Sigmoid colon (tissue), 7 donors: ENCODE data around the gene ARSG. TPM values are rescaled to one million over a fixed set of nuclear protein-coding genes. Genes with fewer than 3 reads are reported as not detected.

ENCODE experiments used
- DNase-seq: peaks from one replicate; pipeline ENCODE4 v3.0.0-alpha.2; 2019
- H3K27ac ChIP-seq, 4 donors: fragments of 200-600 bp; sonication (generic); one replicate each; pipeline ENCODE4 v1.5.1; 2016 to 2019; ENCODE audit warnings: mild to moderate bottlenecking in 1 of 4
- H3K27me3 ChIP-seq, 3 donors: fragments of 200-600 bp; sonication (generic); one replicate each; pipeline ENCODE4 v1.5.1; 2019; ENCODE audit warnings: mild to moderate bottlenecking in 1 of 3
- H3K36me3 ChIP-seq, 4 donors: fragments of 200-600 bp; sonication (generic); one replicate each; pipeline ENCODE4 v1.5.1; 2016 to 2019
- H3K4me1 ChIP-seq, 4 donors: fragments of 200-600 bp; sonication (generic); one replicate each; pipeline ENCODE4 v1.5.1; 2017 to 2019
- H3K4me3 ChIP-seq, 4 donors: fragments of 200-600 bp; sonication (generic); one replicate each; pipeline ENCODE4 v1.5.1; 2017 to 2019; ENCODE audit warnings: mild to moderate bottlenecking in 2 of 4, moderate library complexity in 1 of 4
- H3K9me3 ChIP-seq, 4 donors: fragments of 200-600 bp in 3 of 4; sonication (generic) in 3 of 4; one replicate each; pipeline versions ENCODE4 v1.5.1 to v1.6.1; 2013 to 2019
- EP300 ChIP-seq, 4 donors: sonication (generic); formaldehyde crosslinking; IDR thresholded peaks; one replicate each; pipeline ENCODE4 v1.6.1; 2017; ENCODE audit warnings: antibody characterized with exemption in 4 of 4
- POLR2A ChIP-seq, 2 donors: fragments of 450-650 bp; IDR thresholded peaks; one replicate each; pipeline ENCODE4 v1.6.1; 2016; ENCODE audit warnings: antibody characterized with exemption in 2 of 2, mild to moderate bottlenecking in 2 of 2, moderate library complexity in 2 of 2
- POLR2AphosphoS5 ChIP-seq, 4 donors: sonication (generic); formaldehyde crosslinking; IDR thresholded peaks; one replicate each; pipeline ENCODE4 v1.6.1; 2017; ENCODE audit warnings: antibody characterized with exemption in 4 of 4
- WGBS, 2 donors: extraction: QIAGEN DNeasy Blood & Tissue Kit; methylation state at CpG; one replicate each; pipeline ENCODE4 v1.1.7; 2013; 5-methylcytosine and 5-hydroxymethylcytosine counted together
- intact Hi-C: fragments of 100-400 bp; cut with DNase I; formaldehyde crosslinking; loops from one replicate; pipeline ENCODE4 v1.15.1; 2023
- polyA plus RNA-seq, 3 donors: library from polyadenylated mRNA; stranded (reverse); fragments of 200-250 nt; gene quantifications; one replicate each; pipeline ENCODE4 v1.2.3, GENCODE V29; 2013
- total RNA-seq, 4 donors: library from RNA; depleted of rRNA; stranded (reverse); fragments of >200 nt; gene quantifications; one replicate each; pipeline ENCODE4 v1.1.0, GENCODE V29; 2016
- TF ChIP-seq, protein P1 (sequence below), 4 experiments: fragments of 450-650 bp in 3 of 4; fragments of 200-600 bp in 1 of 4; IDR thresholded peaks; one replicate each; pipeline ENCODE4 v1.5.1; 2016 to 2019; ENCODE audit warnings: antibody characterized with exemption in 4 of 4, mild to moderate bottlenecking in 3 of 4, moderate library complexity in 2 of 4
- donor health status: healthy with polysubstance abuse.
- donor health status: Bipolar disorder and iron deficiency.
- donor health status: healthy.

The ARSG gene
- total and polyA plus RNA-seq, 7 donors: under 0.01 to 3.0 (median 1.8) TPM

DNA sequence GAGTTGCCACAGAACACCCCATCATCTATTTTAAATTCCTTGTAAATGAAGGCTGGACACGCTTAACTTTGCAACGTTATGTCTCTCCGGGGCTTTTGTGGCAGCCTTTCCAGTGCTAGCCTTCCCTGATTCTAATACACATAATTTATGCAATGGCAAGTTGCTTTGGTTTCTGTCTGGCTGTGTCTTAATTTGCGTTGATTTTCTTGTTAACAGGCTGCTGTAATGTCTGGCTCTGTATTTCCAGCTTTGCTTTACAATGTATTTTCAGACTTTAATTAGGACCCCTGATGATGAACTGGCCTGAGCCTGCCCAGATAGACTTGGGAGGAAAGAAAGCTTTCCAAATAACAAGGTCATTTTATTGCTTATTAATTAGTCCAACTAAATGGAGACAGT, 30.3 kb downstream of the ARSG start:
- H3K27ac ChIP-seq: no peak overlapping the region
- no peak overlapping the region for H3K4me3 ChIP-seq
- no peaks in the 10 kb centered on the region for H3K36me3 ChIP-seq
- H3K27me3 ChIP-seq: no peaks in the 10 kb centered on the region
- intact Hi-C loops: no loop called here
- WGBS, 2 donors: 78 to 84% methylated on average over 4 of the region's 4 CpGs
- no peak for TF ChIP-seq POLR2AphosphoS5 (IDR thresholded peaks at IDR 0.05)
- TF ChIP-seq POLR2A (IDR thresholded peaks at IDR 0.05): no peak
- TF ChIP-seq, protein P1, sequence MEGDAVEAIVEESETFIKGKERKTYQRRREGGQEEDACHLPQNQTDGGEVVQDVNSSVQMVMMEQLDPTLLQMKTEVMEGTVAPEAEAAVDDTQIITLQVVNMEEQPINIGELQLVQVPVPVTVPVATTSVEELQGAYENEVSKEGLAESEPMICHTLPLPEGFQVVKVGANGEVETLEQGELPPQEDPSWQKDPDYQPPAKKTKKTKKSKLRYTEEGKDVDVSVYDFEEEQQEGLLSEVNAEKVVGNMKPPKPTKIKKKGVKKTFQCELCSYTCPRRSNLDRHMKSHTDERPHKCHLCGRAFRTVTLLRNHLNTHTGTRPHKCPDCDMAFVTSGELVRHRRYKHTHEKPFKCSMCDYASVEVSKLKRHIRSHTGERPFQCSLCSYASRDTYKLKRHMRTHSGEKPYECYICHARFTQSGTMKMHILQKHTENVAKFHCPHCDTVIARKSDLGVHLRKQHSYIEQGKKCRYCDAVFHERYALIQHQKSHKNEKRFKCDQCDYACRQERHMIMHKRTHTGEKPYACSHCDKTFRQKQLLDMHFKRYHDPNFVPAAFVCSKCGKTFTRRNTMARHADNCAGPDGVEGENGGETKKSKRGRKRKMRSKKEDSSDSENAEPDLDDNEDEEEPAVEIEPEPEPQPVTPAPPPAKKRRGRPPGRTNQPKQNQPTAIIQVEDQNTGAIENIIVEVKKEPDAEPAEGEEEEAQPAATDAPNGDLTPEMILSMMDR (IDR thresholded peaks at IDR 0.05): no peak
- TF ChIP-seq EP300 (IDR thresholded peaks at IDR 0.05): no peak
- no peaks in the 10 kb centered on the region for H3K9me3 ChIP-seq
- no peak for DNase-seq
- H3K4me1 ChIP-seq: no peaks in the 10 kb centered on the region

DNA sequence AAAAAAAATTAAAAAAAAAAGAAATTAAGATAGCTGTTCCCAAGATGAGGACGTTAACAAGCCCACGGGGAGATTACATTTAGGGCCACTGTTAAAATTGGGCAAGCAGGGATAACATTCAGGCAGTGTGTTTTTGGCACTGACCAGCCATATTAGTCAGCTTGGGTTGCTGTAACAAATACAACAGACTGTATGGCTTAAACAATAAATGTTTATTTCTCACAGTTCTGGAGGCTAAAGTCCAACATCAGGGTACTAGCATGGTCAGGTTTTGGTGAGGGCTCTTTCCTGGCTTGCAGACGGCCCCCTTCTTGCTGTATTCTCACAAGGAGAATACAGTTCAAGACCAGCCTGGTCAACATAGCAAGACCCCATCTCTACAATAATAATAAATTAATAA, 31.3 kb downstream of the ARSG start:
- Histone ChIP-seq H3K27ac (no peak overlapping the region), H3K4me3 (no peak overlapping the region), H3K27me3 (no peaks in the 10 kb centered on the region), H3K36me3 (no peaks in the 10 kb centered on the region), H3K4me1 (no peaks in the 10 kb centered on the region), H3K9me3 (no peaks in the 10 kb centered on the region)
- intact Hi-C loops: no loop called here
- no peak for DNase-seq
- WGBS, 2 donors: 72 to 93% methylated on average over 3 of the region's 3 CpGs
- TF ChIP-seq POLR2A (IDR thresholded peaks at IDR 0.05) (no peak), POLR2AphosphoS5 (IDR thresholded peaks at IDR 0.05) (no peak), EP300 (IDR thresholded peaks at IDR 0.05) (no peak)
- TF ChIP-seq, protein P1 (IDR thresholded peaks at IDR 0.05): no peak

DNA sequence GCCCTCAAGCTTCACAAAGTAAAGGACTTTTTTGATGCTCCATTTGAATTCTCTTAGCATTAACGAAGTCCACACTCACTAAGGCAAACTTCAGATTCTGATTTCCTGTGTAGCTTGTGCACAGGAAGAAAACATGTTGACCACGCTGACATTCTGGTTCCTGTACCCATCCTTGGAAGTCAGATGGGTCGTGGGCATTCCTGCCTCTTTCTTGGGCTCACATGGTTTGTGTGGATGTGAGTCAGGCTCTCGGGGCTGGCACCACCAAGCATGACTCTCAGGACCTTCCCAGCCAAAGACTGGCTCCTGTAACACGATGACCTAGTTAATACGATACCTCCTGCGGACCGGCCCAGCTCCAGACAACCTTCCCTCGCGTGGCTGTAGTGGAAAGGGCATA, 32.8 kb downstream of the ARSG start:
- H3K4me1 ChIP-seq: no peaks in the 10 kb centered on the region
- no peak overlapping the region for H3K4me3 ChIP-seq
- H3K9me3 ChIP-seq: no peaks in the 10 kb centered on the region
- H3K27me3 ChIP-seq: no peaks in the 10 kb centered on the region
- WGBS, 2 donors: 85 to 89% methylated on average over 10 of the region's 10 CpGs
- DNase-seq: no peak
- no peak for TF ChIP-seq EP300 (IDR thresholded peaks at IDR 0.05)
- TF ChIP-seq POLR2A (IDR thresholded peaks at IDR 0.05): no peak
- TF ChIP-seq POLR2AphosphoS5 (IDR thresholded peaks at IDR 0.05): no peak
- TF ChIP-seq, protein P1 (IDR thresholded peaks at IDR 0.05): no peak
- H3K36me3 ChIP-seq: no peaks in the 10 kb centered on the region
- intact Hi-C loops: no loop called here
- no peak overlapping the region for H3K27ac ChIP-seq

DNA sequence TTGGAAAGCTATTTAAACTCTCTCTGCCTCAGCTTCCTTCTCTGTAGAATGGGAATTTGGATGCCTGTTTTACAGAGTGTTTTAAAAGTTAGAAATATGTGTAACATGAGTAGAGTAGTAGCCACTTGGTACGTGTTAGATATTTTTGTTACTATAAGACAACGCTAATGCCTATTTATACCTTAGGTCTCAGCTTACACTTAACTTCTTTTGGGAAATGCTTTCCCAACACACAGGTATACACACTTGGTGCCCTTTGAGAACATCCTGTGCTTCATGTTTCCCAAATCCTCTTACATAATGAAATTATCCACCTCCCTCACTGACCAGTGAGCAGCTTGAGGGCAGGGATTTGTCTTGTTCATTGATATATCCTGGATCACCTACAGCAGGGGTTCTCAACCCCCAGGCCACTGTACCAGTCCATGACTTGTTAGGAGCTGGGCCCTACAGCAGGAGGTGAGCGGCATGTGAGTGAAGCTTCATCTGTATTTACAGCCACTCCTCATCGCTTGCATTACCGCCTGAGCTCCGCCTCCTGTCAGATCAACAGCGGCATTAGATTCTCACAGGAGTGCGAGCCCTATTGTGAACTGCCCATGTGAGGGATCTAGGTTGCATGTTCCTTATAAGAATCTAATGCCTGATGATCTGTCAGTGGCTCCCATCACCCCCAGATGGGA, 33.5 kb downstream of the ARSG start:
- Histone ChIP-seq H3K27me3 (no peaks in the 10 kb centered on the region), H3K4me3 (no peak overlapping the region), H3K4me1 (no peaks in the 10 kb centered on the region), H3K27ac (no peak overlapping the region), H3K36me3 (no peaks in the 10 kb centered on the region), H3K9me3 (no peaks in the 10 kb centered on the region)
- DNase-seq: no peak
- WGBS, 2 donors: 97% methylated on average over 8 of the region's 8 CpGs
- intact Hi-C loops: no loop called here
- TF ChIP-seq, protein P1 (IDR thresholded peaks at IDR 0.05): no peak
- TF ChIP-seq POLR2A (IDR thresholded peaks at IDR 0.05) (no peak), EP300 (IDR thresholded peaks at IDR 0.05) (no peak), POLR2AphosphoS5 (IDR thresholded peaks at IDR 0.05) (no peak)

DNA sequence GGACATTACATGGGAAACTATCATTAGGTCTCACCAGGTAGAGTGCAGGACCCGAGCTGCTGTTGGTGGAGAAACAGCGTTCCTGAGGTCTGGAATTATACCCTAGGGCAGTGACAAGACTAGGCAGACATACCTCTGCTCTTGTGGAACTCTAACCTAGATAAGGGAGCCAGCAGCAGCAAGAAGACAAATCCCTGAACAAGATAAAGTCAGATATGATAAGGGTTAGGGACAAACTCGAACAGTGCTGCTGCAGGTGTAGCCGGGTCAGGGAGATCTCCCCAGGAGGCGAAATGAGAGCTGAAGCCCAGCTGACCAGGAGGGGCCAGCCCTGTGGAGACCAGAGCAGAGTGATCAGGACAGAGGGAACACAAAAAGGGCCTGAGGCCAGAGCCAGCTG, 34.7 kb downstream of the ARSG start:
- TF ChIP-seq EP300 (IDR thresholded peaks at IDR 0.05): no peak
- TF ChIP-seq POLR2AphosphoS5 (IDR thresholded peaks at IDR 0.05): no peak
- TF ChIP-seq, protein P1 (IDR thresholded peaks at IDR 0.05): no peak
- no peak for TF ChIP-seq POLR2A (IDR thresholded peaks at IDR 0.05)
- intact Hi-C loops: no loop called here
- Histone ChIP-seq H3K4me3 (no peak overlapping the region), H3K4me1 (no peaks in the 10 kb centered on the region), H3K9me3 (no peaks in the 10 kb centered on the region), H3K36me3 (no peaks in the 10 kb centered on the region), H3K27ac (no peak overlapping the region), H3K27me3 (no peaks in the 10 kb centered on the region)
- DNase-seq: no peak
- WGBS, 2 donors: 79 to 91% methylated on average over 5 of the region's 5 CpGs
